HUES48 (cell line): Measurements from ENCODE around the gene DUSP16.

ENCODE experiments used
- H3K27ac ChIP-seq: one replicate; pipeline ENCODE4 v1.7.0; 2013; ENCODE audit warnings: low read depth, low read length, inconsistent platforms
- H3K27me3 ChIP-seq: 2 replicates; pipeline ENCODE4 v1.6.1; 2013; ENCODE audit warnings: mild to moderate bottlenecking, low read length; ENCODE audit not compliant: control insufficient read depth, insufficient read depth
- H3K36me3 ChIP-seq: 2 replicates; pipeline ENCODE4 v1.6.1; 2013; ENCODE audit warnings: low read length; ENCODE audit not compliant: control insufficient read depth, insufficient read depth
- H3K4me1 ChIP-seq: 2 replicates; pipeline ENCODE4 v1.6.1; 2013; ENCODE audit warnings: mild to moderate bottlenecking, low read length; ENCODE audit not compliant: control insufficient read depth, insufficient read depth
- H3K4me3 ChIP-seq: 2 replicates; pipeline ENCODE4 v1.5.1; 2013; ENCODE audit warnings: mild to moderate bottlenecking, low read depth, low read length
- H3K9ac ChIP-seq: 2 replicates; pipeline ENCODE4 v1.6.1; 2013; ENCODE audit warnings: mild to moderate bottlenecking, low read depth, low read length, moderate library complexity
- H3K9me3 ChIP-seq: 2 replicates; pipeline ENCODE4 v1.6.1; 2013; ENCODE audit warnings: low read length; ENCODE audit not compliant: control insufficient read depth, insufficient read depth

DUSP16 gene

DNA sequence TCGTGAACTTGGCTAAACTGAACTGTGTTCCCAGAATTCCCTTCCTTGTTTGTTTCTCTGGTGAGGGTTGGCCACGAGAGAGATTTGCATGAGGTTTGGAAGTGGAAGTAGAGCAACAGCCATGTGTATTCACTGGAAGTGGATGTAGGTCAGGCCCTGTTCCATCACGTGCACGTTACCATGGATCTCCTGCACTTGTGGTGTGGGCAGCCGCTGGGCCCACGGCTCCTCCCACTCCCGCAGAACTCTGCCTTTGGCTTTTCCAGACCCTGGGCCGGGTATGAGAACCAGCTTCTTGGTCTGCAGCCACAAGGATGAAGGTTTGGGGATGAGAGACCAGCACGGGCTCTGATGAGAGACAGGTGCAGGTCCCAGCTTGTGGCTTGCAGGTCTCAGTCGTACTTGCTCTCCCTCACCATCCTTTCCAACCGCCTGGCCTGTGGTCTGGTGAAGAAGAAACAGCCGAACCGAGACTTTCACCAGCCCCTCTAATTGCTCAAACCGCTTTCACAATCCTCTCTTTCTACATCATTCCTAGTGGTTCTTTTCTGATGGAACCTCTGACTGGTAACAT is 94.9 kb downstream of the DUSP16 start:
- Histone ChIP-seq H3K4me3 (no peak overlapping the region), H3K9ac (no peak overlapping the region), H3K27ac (no peak overlapping the region), H3K4me1 (no peaks in the 10 kb centered on the region), H3K9me3 (no peaks in the 10 kb centered on the region), H3K27me3 (no peaks in the 10 kb centered on the region), H3K36me3 (no peaks in the 10 kb centered on the region)

DNA sequence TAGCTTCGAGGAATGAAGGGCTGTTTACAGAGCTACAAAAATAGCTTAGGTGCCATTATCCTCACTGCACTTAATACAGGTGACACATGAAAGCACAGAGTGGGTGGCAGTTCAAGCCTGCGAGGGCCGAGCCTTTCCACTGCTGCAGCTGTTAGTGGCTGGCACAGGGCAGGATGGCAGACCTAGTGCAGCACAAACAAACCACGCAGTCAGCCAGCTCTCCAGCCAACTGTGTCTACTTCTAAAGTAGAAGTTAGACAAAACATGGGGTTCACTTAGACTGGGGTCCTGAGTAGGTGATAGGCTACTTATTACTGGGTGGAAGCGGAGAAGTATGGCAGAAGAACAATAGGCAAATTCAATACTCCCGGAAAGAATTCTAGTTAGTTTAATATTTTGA is 95.4 kb downstream of the DUSP16 start:
- Histone ChIP-seq H3K9me3 (no peaks in the 10 kb centered on the region), H3K4me3 (no peak overlapping the region), H3K27me3 (no peaks in the 10 kb centered on the region), H3K9ac (no peak overlapping the region), H3K27ac (no peak overlapping the region), H3K4me1 (no peaks in the 10 kb centered on the region), H3K36me3 (no peaks in the 10 kb centered on the region)

DNA sequence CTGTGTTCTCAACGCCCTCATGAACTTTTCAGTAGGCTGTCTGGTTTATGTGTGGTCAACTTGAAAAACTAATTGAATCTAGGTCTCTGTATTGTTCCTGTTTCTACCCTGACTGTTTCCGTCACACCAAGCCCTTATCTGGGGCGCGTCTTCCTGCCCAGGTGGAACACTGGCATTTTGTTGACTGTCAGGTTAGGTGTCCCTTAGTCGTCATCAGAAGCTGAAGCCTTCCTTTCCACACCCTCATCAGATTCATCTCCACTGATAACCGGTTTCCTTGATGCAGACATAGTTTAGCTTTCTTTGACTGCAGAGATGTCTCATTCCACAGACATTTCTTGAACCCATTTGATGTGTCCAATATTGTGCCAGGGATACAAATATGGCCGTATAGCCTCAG is 96.5 kb downstream of the DUSP16 start:
- Histone ChIP-seq H3K27me3 (no peaks in the 10 kb centered on the region), H3K4me1 (no peaks in the 10 kb centered on the region), H3K36me3 (no peaks in the 10 kb centered on the region), H3K4me3 (no peak overlapping the region), H3K27ac (no peak overlapping the region), H3K9ac (no peak overlapping the region), H3K9me3 (no peaks in the 10 kb centered on the region)

DNA sequence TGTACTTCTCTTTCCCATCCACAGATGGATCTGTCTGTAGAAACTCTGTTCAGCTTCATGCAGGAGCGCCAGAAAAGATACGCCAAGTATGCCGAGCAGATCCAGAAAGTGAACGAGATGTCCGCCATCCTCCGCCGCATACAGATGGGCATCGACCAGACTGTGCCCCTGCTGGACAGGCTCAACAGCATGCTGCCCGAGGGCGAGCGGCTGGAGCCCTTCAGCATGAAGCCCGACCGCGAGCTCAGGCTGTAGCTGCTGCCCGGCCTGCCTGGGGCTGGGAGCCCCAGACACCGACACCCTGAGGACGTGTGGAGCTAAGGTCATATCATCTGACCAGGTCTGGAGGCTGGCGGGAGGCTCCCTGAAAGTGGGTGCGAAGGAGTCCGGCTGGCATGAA is 97.1 kb downstream of the DUSP16 start:
- no peak overlapping the region for H3K4me3 ChIP-seq

DNA sequence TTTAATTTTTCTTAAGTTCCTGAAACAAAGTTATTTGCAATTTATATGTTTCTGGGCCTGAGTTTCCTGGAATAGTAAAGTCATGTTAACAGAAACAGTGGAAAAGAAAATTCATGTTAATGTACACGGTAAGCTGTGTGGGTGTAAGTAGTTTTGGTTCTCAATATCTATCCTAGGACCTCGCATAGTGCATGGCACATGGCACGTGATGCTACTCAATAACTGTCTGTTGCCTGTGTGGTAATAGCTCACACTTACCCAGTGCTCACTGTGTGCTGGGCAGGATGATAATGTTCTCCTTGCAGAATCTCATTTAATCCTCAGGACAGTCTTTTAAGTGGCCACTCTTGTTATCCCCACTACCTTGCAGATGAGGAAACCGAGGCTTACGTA is 100.7 kb downstream of the DUSP16 start:
- Histone ChIP-seq H3K9ac (no peak overlapping the region), H3K27ac (no peak overlapping the region), H3K36me3 (no peaks in the 10 kb centered on the region), H3K9me3 (no peaks in the 10 kb centered on the region), H3K27me3 (no peaks in the 10 kb centered on the region), H3K4me1 (peaks cover 7% of the 10 kb centered on the region; the same call in 1 of the 2 replicates), H3K4me3 (no peak overlapping the region)

More for the DNA sequence above, 97.1 kb downstream of the DUSP16 start:
- Histone ChIP-seq H3K9ac (no peak overlapping the region), H3K36me3 (no peaks in the 10 kb centered on the region), H3K27me3 (no peaks in the 10 kb centered on the region), H3K27ac (no peak overlapping the region), H3K4me1 (no peaks in the 10 kb centered on the region), H3K9me3 (no peaks in the 10 kb centered on the region)

DNA sequence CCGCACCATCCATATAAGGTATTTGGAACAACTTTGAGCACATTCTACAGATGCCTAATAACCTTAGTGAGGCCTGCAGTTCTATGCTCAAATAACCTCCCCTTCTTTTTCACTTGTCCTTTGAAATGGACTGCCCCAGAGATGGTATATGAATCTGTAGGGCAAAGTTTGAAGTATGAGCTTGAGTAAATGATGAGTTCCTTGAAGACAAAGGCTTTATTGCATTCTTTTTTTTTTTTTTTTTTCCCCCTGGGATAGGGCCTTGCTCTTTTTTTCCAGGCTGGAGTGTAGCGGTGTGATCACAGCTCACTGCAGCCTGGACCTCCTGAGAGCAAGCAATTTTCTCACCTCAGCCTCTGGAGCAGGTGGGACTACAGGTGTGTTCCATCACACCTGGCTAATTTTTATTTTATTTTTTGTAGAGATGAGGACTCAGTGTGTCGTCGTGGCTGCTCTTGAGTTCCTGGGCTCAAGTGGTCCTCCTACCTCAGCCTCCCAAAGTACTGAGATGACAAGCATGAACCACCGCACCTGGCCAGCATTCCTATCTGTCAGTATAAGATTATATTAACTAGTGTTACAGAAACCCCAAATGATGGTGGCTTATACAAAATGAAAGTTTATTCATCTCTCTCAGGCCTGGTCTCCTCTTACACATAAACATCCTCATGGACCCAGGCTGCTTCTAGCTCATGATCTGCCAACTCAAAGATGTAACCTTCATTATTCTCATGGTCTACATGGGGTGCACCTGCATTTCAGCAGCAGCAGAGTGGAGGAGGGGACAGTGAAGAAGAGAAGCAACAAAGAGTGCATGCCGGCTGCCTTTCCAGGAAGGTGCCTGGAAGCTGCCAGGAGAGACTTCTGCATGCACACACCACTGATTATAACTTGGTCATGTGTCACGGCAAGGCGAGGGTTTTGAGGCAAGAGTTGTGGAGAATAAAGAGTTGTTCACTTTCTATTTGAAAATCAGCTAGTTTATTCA is 101.4 kb downstream of the DUSP16 start:
- Histone ChIP-seq H3K36me3 (no peaks in the 10 kb centered on the region), H3K9ac (no peak overlapping the region), H3K27ac (no peak overlapping the region), H3K9me3 (no peaks in the 10 kb centered on the region), H3K27me3 (no peaks in the 10 kb centered on the region), H3K4me3 (no peak overlapping the region), H3K4me1 (peaks cover 7% of the 10 kb centered on the region; the same call in 1 of the 2 replicates)

DNA sequence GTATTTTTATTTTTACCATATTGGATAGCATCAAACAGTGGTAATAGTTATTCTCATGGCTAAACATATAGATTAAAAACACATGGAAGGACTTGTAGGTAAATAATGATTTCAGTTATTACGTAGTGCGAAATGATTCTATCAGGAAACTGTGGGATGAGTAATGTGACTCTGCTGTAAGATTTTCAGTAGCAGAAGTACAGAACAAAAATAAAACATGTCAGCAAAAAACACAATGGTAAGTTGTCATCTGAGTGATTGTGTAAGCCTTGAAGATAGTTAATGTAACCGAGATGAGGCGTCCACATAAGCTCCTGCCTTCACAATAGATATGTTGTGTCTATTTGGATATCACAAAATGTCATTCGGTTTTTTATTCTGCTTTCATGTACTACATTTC is 106.0 kb downstream of the DUSP16 start:
- Histone ChIP-seq H3K9ac (no peak overlapping the region), H3K4me3 (no peak overlapping the region), H3K36me3 (no peaks in the 10 kb centered on the region), H3K27me3 (no peaks in the 10 kb centered on the region), H3K27ac (no peak overlapping the region), H3K9me3 (no peaks in the 10 kb centered on the region), H3K4me1 (peaks cover 7% of the 10 kb centered on the region; the same call in 1 of the 2 replicates)

DNA sequence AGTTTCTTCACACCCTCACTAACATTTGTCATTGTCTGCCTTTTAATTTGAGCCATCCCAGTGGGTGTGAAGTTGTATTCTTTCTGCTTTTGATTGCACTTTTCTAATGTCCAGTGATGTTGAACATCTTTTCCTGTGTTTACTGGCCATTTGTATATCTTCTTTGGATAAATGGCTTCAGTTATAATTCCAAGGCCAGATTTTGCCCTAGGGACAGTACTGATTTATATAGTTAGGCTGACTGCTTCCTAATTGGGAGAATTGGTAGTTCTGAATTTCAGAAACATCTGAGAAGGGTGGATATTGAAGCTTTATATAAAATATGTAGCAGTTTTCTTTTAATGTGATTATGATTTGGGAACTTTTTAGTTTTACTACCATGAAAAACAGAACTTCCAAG is 108.3 kb downstream of the DUSP16 start:
- H3K36me3 ChIP-seq, result no peaks in the 10 kb centered on the region
- no peaks in the 10 kb centered on the region for H3K27me3 ChIP-seq
- H3K27ac ChIP-seq, result no peak overlapping the region
- H3K9ac ChIP-seq, result no peak overlapping the region
- no peaks in the 10 kb centered on the region for H3K9me3 ChIP-seq
- no peak overlapping the region for H3K4me3 ChIP-seq
- no peaks in the 10 kb centered on the region for H3K4me1 ChIP-seq

DNA sequence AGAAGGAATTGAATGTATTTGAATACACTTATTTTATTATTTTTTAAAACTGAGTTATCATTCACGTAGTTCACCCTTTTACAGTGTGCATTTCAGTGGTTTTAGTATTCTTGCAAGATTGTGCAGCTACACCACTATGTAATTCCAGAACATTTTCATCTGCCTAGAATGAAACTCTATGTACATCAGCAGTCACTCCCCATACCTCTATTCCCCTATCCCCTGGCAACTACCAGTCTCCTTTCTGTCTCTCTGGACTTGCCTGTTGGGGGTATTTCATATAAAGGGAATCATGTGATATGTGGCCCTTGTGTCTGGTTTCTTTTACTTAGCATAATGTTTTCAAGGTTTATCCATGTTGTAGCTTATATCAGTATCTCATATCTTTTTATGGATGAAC is 109.0 kb downstream of the DUSP16 start:
- no peak overlapping the region for H3K9ac ChIP-seq
- H3K36me3 ChIP-seq, result no peaks in the 10 kb centered on the region
- H3K27ac ChIP-seq, result no peak overlapping the region
- no peaks in the 10 kb centered on the region for H3K9me3 ChIP-seq
- no peaks in the 10 kb centered on the region for H3K27me3 ChIP-seq
- peaks cover 4% of the 10 kb centered on the region; the same call in 1 of the 2 replicates for H3K4me1 ChIP-seq
- no peak overlapping the region for H3K4me3 ChIP-seq

DNA sequence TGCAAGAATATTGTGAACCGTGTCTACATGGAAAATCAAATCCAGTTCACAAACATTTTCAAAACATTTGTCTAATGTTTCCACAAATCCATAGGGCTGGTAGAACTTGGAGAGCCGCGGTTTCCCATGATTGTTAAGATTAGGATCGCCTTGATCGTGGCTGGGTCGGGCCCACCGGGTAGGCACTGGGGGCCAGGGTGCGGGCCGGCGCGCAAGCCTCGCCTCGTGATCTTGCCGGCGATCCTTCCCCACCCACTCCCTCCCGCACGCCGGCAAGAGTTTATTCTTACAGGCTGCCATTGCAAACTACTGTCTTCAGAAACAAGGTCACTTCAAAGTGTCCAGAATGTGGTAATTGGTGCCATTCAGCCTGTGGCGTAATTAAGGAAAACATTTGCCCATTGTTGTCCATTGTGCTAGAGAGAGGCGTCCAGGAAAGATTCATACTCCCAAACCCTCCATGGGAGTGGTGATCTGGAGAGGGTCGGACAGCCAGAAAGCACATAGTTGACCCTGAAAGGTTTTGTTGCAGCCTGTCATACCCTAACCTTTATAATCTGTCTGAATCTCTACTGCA is 110.2 kb downstream of the DUSP16 start:
- no peak overlapping the region for H3K9ac ChIP-seq
- no peaks in the 10 kb centered on the region for H3K36me3 ChIP-seq
- H3K27me3 ChIP-seq, result no peaks in the 10 kb centered on the region
- peaks cover 4% of the 10 kb centered on the region; the same call in 1 of the 2 replicates for H3K4me1 ChIP-seq
- H3K9me3 ChIP-seq, result no peaks in the 10 kb centered on the region
- no peak overlapping the region for H3K27ac ChIP-seq
- no peak overlapping the region for H3K4me3 ChIP-seq

DNA sequence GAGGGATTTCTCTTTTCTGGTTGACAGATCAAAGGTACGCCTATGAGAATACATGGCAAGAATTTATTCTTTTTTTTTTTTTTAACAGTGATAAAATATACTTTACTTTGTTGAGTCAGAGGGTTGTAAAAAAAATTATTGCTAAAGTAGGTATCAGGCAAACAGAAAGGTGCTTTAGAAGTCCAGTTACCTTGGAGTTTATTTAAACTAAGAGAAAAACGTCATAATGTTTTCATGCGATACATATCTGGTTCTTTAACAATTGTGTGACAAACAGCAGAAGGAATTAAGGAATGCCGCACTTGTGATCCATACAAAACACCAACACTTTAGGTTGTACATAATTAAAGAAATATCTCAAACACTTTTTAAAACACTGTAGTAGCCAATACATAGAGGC is 111.6 kb downstream of the DUSP16 start:
- Histone ChIP-seq H3K9ac (no peak overlapping the region), H3K27ac (no peak overlapping the region), H3K9me3 (no peaks in the 10 kb centered on the region), H3K27me3 (no peaks in the 10 kb centered on the region), H3K36me3 (no peaks in the 10 kb centered on the region), H3K4me1 (peaks cover 13% of the 10 kb centered on the region), H3K4me3 (no peak overlapping the region)
